ENCODE data around the gene CETN3. TPM values are rescaled to one million over a fixed set of nuclear protein-coding genes. Genes with fewer than 3 reads are reported as not detected.
A peak's percentile ranks its signal among the peaks of the same experiment; 100 is the strongest.

The CETN3 gene
- 10 to 100 TPM; 10.1 to 12.2 TPM for total RNA-seq

DNA sequence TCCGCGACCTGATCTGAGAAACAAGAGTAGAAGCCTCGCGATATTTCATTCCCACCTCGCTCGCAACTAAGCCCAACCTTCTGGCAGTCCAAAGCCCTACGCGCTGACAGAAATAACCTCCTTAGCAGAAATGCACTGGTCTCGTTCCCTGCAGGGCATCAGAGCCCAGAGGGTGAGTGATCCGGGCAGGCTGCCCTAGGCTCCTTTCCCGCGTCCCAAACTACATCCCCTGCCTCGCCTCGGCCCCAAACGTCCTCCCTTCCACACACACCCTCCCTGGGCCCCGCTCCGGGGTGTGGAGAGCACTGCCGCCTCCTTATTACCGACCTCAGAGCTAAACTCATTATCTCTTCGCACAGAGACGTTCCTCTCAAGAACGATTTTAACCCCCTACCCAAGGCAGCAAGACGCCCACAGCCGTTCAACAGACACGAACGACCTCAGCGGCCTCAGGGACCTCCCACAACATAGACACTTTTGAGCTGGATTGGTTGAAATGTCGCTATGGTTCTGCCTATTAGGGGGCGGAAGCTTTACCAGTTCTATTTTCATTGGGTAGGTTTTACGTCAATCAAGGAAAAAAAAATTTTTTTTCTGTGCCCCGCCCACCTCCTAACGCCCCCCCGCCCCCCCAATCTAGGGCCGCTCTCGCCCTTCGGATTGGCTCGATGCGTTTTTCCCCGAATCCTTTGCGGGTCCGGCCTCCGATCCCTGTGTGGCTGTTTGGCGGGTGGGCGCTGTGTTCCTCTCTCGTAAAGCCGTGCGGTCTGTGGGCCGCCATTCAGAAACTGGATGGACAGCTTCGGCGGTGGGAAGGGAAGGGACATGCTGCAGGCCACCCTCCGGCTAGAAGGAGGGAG is at the start of gene CETN3:
Gene CETN3, minus strand, starts transcription at position 439 of the 860 bp plus-strand sequence. Its CDS starts 95 bp downstream, at position 344.
- H3K36me3 ChIP-seq: no peaks in the 10 kb centered on the region
- H3K4me1 ChIP-seq (ENCODE audit: control insufficient read depth in 1 of 2, low read depth in 2 of 2): peaks cover 6 to 10% of the 10 kb centered on the region in 2 donors
- DNase-seq (ENCODE audit: low spot score): peak; percentile 74
- H3K9me3 ChIP-seq: no peaks in the 10 kb centered on the region
- peak; percentile 100 for ATAC-seq (ENCODE audit: insufficient number of reproducible peaks, low FRiP score, low read depth)
- H3K4me3 ChIP-seq: peak within 1 kb of the TSS; percentile 94
- H3K27ac ChIP-seq: peak within 1 kb of the TSS; percentile 90 to 98
- H3K27me3 ChIP-seq (replicated peaks; ENCODE audit: insufficient read depth): no peaks in the 10 kb centered on the region
- TF ChIP-seq, protein P1, sequence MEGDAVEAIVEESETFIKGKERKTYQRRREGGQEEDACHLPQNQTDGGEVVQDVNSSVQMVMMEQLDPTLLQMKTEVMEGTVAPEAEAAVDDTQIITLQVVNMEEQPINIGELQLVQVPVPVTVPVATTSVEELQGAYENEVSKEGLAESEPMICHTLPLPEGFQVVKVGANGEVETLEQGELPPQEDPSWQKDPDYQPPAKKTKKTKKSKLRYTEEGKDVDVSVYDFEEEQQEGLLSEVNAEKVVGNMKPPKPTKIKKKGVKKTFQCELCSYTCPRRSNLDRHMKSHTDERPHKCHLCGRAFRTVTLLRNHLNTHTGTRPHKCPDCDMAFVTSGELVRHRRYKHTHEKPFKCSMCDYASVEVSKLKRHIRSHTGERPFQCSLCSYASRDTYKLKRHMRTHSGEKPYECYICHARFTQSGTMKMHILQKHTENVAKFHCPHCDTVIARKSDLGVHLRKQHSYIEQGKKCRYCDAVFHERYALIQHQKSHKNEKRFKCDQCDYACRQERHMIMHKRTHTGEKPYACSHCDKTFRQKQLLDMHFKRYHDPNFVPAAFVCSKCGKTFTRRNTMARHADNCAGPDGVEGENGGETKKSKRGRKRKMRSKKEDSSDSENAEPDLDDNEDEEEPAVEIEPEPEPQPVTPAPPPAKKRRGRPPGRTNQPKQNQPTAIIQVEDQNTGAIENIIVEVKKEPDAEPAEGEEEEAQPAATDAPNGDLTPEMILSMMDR (IDR thresholded peaks at IDR 0.05): peak; percentile 14

DNA sequence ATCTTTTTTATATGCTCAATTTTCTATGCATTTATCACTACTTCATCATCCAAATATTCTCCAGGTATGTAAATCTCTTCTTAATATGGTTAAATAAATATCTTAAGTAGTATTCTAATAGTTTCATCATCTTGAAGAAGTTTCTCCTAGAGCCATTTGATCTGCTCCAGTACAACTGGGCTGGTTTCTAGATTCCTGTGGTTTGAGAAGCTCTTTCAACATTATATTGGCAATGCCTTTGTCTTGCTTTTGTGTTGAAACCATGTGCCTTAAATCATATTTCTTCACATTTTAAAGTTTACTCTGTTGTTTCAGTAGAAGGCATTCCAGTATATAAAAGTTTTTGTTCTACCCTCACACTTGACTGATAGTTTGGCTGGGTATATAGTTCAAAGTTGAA is 37.4 kb upstream of the CETN3 start:
- TF ChIP-seq, protein P1 (IDR thresholded peaks at IDR 0.05): no peak
- no peaks in the 10 kb centered on the region for H3K9me3 ChIP-seq
- no peak for ATAC-seq (ENCODE audit: insufficient number of reproducible peaks, low FRiP score, low read depth)
- no peaks in the 10 kb centered on the region for H3K27me3 ChIP-seq (replicated peaks; ENCODE audit: insufficient read depth)
- H3K4me1 ChIP-seq (ENCODE audit: control insufficient read depth in 1 of 2, low read depth in 2 of 2): no peaks in the 10 kb centered on the region
- no peak for DNase-seq (ENCODE audit: low spot score)
- no peak overlapping the region for H3K4me3 ChIP-seq
- no peaks in the 10 kb centered on the region for H3K36me3 ChIP-seq
- no peak overlapping the region for H3K27ac ChIP-seq

DNA sequence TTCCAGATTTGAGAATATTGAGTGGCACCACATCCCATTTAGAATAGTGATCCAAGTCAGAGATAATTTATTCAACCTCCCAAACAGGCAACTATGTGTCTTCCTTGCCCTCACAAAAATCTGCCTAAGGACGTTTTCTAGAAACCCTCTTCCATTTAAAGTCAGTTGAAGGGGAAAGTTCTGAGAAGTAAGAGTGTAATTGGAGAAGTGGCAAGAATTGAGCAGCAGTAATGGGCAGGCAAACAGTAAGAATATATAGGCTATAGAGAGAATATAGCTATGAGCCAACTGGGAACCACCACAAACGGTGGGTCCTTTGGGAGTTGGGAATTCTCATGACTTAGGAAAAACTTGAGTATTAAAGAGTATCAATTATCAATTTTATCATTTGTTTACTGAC is 31.1 kb upstream of the CETN3 start:
- Histone ChIP-seq H3K36me3 (no peaks in the 10 kb centered on the region), H3K9me3 (no peaks in the 10 kb centered on the region), H3K27ac (no peak overlapping the region), H3K27me3 (replicated peaks; ENCODE audit: insufficient read depth) (no peaks in the 10 kb centered on the region), H3K4me1 (ENCODE audit: control insufficient read depth in 1 of 2, low read depth in 2 of 2) (peaks cover 0 to 3% of the 10 kb centered on the region in 2 donors), H3K4me3 (no peak overlapping the region)
- TF ChIP-seq, protein P1 (IDR thresholded peaks at IDR 0.05): no peak
- DNase-seq (ENCODE audit: low spot score): no peak
- no peak for ATAC-seq (ENCODE audit: insufficient number of reproducible peaks, low FRiP score, low read depth)

DNA sequence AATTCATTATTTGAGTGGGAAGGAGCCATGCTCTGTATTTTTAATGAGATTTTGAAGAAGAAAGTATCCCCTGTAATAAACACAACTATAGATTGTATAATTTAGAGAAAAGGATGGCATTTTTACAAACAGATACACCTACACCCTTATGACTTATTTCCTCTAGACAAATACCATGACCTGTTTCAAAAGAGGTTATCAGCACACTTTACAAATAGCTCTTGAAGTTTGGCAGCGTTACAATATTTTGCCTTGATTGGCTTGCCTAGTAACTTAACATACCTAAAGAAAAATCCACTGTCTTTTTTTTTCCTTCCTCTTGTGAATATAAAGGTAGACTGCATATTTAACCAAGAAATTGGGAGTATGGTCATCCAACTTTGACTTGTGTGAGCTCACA is 28.5 kb upstream of the CETN3 start:
- Histone ChIP-seq H3K4me3 (no peak overlapping the region), H3K4me1 (ENCODE audit: control insufficient read depth in 1 of 2, low read depth in 2 of 2) (peaks cover 0 to 3% of the 10 kb centered on the region in 2 donors), H3K27me3 (replicated peaks; ENCODE audit: insufficient read depth) (no peaks in the 10 kb centered on the region), H3K36me3 (no peaks in the 10 kb centered on the region), H3K9me3 (no peaks in the 10 kb centered on the region), H3K27ac (no peak overlapping the region)
- TF ChIP-seq, protein P1 (IDR thresholded peaks at IDR 0.05): no peak
- DNase-seq (ENCODE audit: low spot score) (no peak), ATAC-seq (ENCODE audit: insufficient number of reproducible peaks, low FRiP score, low read depth) (no peak)

DNA sequence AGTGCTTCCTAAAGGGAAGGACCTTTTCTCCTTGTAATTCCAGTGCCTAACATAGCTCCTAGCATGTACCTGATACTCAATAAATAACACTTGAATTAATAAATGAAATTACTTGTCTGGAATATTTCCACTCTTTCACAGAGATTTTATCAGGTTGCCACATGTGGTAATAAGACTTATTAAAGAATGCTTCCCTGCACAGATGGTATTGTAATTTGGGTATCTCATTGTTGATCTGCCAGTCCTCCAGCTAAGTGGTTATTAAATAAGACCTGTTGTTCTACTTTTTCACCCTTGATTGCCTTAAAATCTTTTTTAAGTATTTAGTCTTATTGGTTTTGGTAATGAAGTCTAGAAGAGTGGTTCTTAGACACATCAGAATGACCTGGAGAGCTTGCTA is 28.1 kb upstream of the CETN3 start:
- Histone ChIP-seq H3K36me3 (no peaks in the 10 kb centered on the region), H3K4me3 (no peak overlapping the region)
- ATAC-seq (ENCODE audit: insufficient number of reproducible peaks, low FRiP score, low read depth): no peak

More for the DNA sequence above, 28.1 kb upstream of the CETN3 start:
- no peak overlapping the region for H3K27ac ChIP-seq
- H3K4me1 ChIP-seq (ENCODE audit: control insufficient read depth in 1 of 2, low read depth in 2 of 2): peaks cover 0 to 3% of the 10 kb centered on the region in 2 donors
- no peaks in the 10 kb centered on the region for H3K9me3 ChIP-seq
- no peak for DNase-seq (ENCODE audit: low spot score)
- TF ChIP-seq, protein P1 (IDR thresholded peaks at IDR 0.05): no peak
- H3K27me3 ChIP-seq (replicated peaks; ENCODE audit: insufficient read depth): no peaks in the 10 kb centered on the region

Data from thoracic aorta (tissue), 2 donors.